SK-N-SH (cell line): ENCODE measurements around the gene CHST13. TPM values are rescaled to one million over a fixed set of nuclear protein-coding genes. Genes with fewer than 3 reads are reported as not detected.

Experiments used
- CTCF ChIA-PET: fragments of 300-600, 350-600 bp; formaldehyde crosslinking; extraction: SDS; loops from one replicate; lab custom pipeline; 2021; lab: Yijun Ruan, JAX
- POLR2A ChIA-PET: fragments of 350-600 bp; sonication (Branson Sonifier 250); formaldehyde crosslinking; extraction: SDS; loops from one replicate; lab custom pipeline; 2020; ENCODE audit warnings: antibody characterized with exemption, inconsistent platforms; lab: Yijun Ruan, JAX
- DNase-seq: peaks from one replicate; pipeline ENCODE4 v3.0.0; 2012
- H2AFZ ChIP-seq: fragments of 200-600 bp; sonication (generic); 2 replicates; pipeline ENCODE4 v1.8.1; 2016; ENCODE audit warnings: antibody characterized with exemption, mild to moderate bottlenecking, low read depth
- H3F3A ChIP-seq: fragments of 200-600 bp; sonication (generic); replicated peaks from 2 replicates; pipeline ENCODE3; 2016; ENCODE audit warnings: antibody characterized with exemption, mild to moderate bottlenecking; ENCODE audit not compliant: insufficient read depth
- H3K27ac ChIP-seq, 2 experiments: fragments of 200-500 bp in 1 of 2; fragments of 200-600 bp in 1 of 2; sonication (Bioruptor generic) in 1 of 2; sonication (generic), shearing (Covaris generic) in 1 of 2; 2 replicates each; pipeline versions ENCODE4 v1.5.1 to v1.6.1; 2014 to 2016; ENCODE audit warnings: low read depth in 2 of 2, inconsistent platforms in 1 of 2, low read length in 1 of 2, mild to moderate bottlenecking in 1 of 2, mixed read lengths in 1 of 2
- H3K27me3 ChIP-seq: fragments of 200-600 bp; sonication (generic), shearing (Covaris generic); 2 replicates; pipeline ENCODE4 v1.6.1; 2016; ENCODE audit warnings: mixed run types; ENCODE audit not compliant: insufficient read depth
- H3K36me3 ChIP-seq, 2 experiments: fragments of 200-500 bp in 1 of 2; fragments of 200-600 bp in 1 of 2; sonication (Bioruptor generic) in 1 of 2; sonication (generic) in 1 of 2; replicated peaks in 1 of 2; 2 replicates each; pipeline versions ENCODE3 to v1.5.1; 2014 to 2016; ENCODE audit warnings: low read length in 1 of 2, mild to moderate bottlenecking in 1 of 2; ENCODE audit not compliant: insufficient read depth in 2 of 2, control insufficient read depth in 1 of 2
- H3K4me1 ChIP-seq, 2 experiments: fragments of 200-500 bp in 1 of 2; fragments of 200-600 bp in 1 of 2; sonication (Bioruptor generic) in 1 of 2; sonication (generic), shearing (Covaris generic) in 1 of 2; 2 replicates each; pipeline versions ENCODE4 v1.5.1 to v1.6.1; 2014 to 2016; ENCODE audit warnings: low read depth in 1 of 2, low read length in 1 of 2, mixed run types in 1 of 2; ENCODE audit not compliant: insufficient read depth in 2 of 2, control insufficient read depth in 1 of 2
- H3K4me2 ChIP-seq: fragments of 200-600 bp; sonication (generic), shearing (Covaris generic); 2 replicates; pipeline ENCODE4 v1.6.1; 2017; ENCODE audit warnings: mixed run types
- H3K4me3 ChIP-seq, 2 experiments: fragments of 200-500 bp in 1 of 2; fragments of 200-600 bp in 1 of 2; sonication (Bioruptor generic) in 1 of 2; sonication (generic), shearing (Covaris generic) in 1 of 2; 2 replicates each; pipeline versions ENCODE4 v1.5.1 to v1.8.1; 2014 to 2016; ENCODE audit warnings: low read depth in 2 of 2, inconsistent platforms in 1 of 2, low read length in 1 of 2, mild to moderate bottlenecking in 1 of 2, mixed read lengths in 1 of 2, moderate library complexity in 1 of 2
- H3K79me2 ChIP-seq: fragments of 200-600 bp; sonication (generic); 2 replicates; pipeline ENCODE4 v1.8.1; 2017; ENCODE audit warnings: mild to moderate bottlenecking; ENCODE audit not compliant: insufficient read depth
- H3K9ac ChIP-seq: fragments of 200-600 bp; sonication (generic); 2 replicates; pipeline ENCODE4 v1.6.1; 2017; ENCODE audit warnings: mixed run types
- H3K9me2 ChIP-seq: fragments of 200-600 bp; sonication (generic); 2 replicates; pipeline ENCODE4 v1.6.1; 2017; ENCODE audit warnings: mixed run types
- H3K9me3 ChIP-seq: fragments of 200-600 bp; sonication (generic); 2 replicates; pipeline ENCODE4 v1.6.1; 2017; ENCODE audit warnings: mixed run types, mild to moderate bottlenecking, moderate library complexity
- H4K20me1 ChIP-seq: fragments of 200-600 bp; sonication (generic); 2 replicates; pipeline ENCODE4 v1.6.1; 2017; ENCODE audit warnings: mild to moderate bottlenecking, mixed run types; ENCODE audit not compliant: insufficient read depth
- ELF1 ChIP-seq: IDR thresholded peaks from 2 replicates; pipeline ENCODE4 v1.4.0; 2012
- EP300 ChIP-seq, 2 experiments: IDR thresholded peaks; 2 replicates each; pipeline versions ENCODE4 v1.4.0 to v1.6.1; 2012; ENCODE audit warnings: borderline replicate concordance in 1 of 2, low read depth in 1 of 2, low read length in 1 of 2
- EZH2phosphoT487 ChIP-seq: fragments of 200-600 bp; sonication (generic); IDR thresholded peaks from 2 replicates; pipeline ENCODE4 v1.6.1; 2017; ENCODE audit warnings: low read depth, mixed run types, mild to moderate bottlenecking, antibody characterized with exemption, moderate library complexity, borderline replicate concordance
- FOXM1 ChIP-seq: IDR thresholded peaks from 2 replicates; pipeline ENCODE4 v1.4.0; 2012; ENCODE audit warnings: low read depth, mild to moderate bottlenecking
- MXI1 ChIP-seq: IDR thresholded peaks from 2 replicates; pipeline ENCODE4 v1.6.1; 2012; ENCODE audit warnings: mild to moderate bottlenecking, low read depth, low read length, improper control_type of control experiment
- NRF1 ChIP-seq: IDR thresholded peaks from 2 replicates; pipeline ENCODE4 v1.6.1; 2012; ENCODE audit warnings: low read depth, mild to moderate bottlenecking, low read length
- POLR2AphosphoS5 ChIP-seq: IDR thresholded peaks from 2 replicates; pipeline ENCODE4 v1.6.1; 2012; ENCODE audit warnings: low read depth, low read length
- RXRA ChIP-seq: IDR thresholded peaks from 2 replicates; pipeline ENCODE4 v1.4.0; 2012; ENCODE audit warnings: low read depth, mild to moderate bottlenecking, borderline replicate concordance
- SIN3A ChIP-seq: IDR thresholded peaks from 2 replicates; pipeline ENCODE4 v1.6.1; 2012; ENCODE audit warnings: low read depth, mild to moderate bottlenecking, low read length, moderate library complexity, borderline replicate concordance
- TAF1 ChIP-seq: IDR thresholded peaks from 2 replicates; pipeline ENCODE4 v1.6.1; 2012; ENCODE audit warnings: low read depth, mild to moderate bottlenecking, low read length, moderate library complexity, borderline replicate concordance
- TEAD4 ChIP-seq: IDR thresholded peaks from 2 replicates; pipeline ENCODE4 v1.4.0; 2012; ENCODE audit warnings: mild to moderate bottlenecking, borderline replicate concordance; ENCODE audit not compliant: insufficient read depth
- WGBS: methylation state at CpG from one replicate; pipeline ENCODE4 v1.1.6; 2017; ENCODE audit warnings: low lambda C conversion rate; 5-methylcytosine and 5-hydroxymethylcytosine counted together
- polyA plus RNA-seq, 3 experiments: library from polyadenylated mRNA; depleted of rRNA; stranded (reverse); fragments of >200 nt; gene quantifications; 2 replicates each; pipeline ENCODE4 v1.2.3, GENCODE V29; 2012
- TF ChIP-seq, protein P1 (sequence below): fragments of 150-350 bp; IDR thresholded peaks from 2 replicates; pipeline ENCODE4 v1.6.1; 2017; ENCODE audit warnings: antibody characterized with exemption, low read length, low read depth, borderline replicate concordance
- TF ChIP-seq, protein P2 (sequence below): IDR thresholded peaks from 2 replicates; pipeline ENCODE4; 2012
- TF ChIP-seq, protein P3 (sequence below): IDR thresholded peaks from 2 replicates; pipeline ENCODE4 v1.6.1; 2012; ENCODE audit warnings: mild to moderate bottlenecking, low read depth, low read length, moderate library complexity

Gene CHST13
- polyA plus RNA-seq, 1 of the 3 experiments (the other 2 are of a cell fraction) = 0.41 TPM

DNA sequence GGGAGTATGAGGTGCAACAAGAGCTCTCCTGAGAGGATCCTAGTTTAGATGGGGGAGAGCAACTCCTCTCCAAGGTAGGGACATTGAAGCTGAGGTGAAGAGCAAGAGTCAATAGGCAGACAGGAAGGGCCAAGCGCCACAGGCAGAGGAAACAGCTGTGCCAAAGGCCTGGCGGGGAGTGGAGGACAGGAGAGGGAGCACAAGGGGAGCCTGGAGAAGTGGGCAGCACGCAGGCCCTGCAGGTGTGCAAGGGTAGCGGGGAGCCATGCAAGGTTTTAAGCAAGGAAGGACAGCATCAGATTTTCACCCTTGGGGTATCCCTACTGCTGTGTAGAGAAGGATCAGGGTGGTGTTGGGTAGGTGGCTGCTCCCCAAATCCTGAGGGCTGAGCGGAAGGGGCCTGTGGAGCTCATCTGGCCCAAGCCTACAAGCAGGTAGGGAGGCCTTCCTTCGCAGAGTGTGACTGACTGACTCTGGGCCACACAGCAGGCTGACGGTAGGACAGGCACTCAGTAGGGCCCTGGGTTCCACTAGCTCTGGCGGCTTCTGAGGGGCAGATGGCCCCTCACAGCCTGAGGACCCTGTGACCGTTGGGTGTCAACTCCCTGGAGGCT is 13.3 kb downstream of the CHST13 start:
- Histone ChIP-seq H3K36me3 (no peaks in the 10 kb centered on the region), H3K9me2 (no peaks in the 10 kb centered on the region), H3K9ac (no peak overlapping the region), H3K79me2 (no peaks in the 10 kb centered on the region), H3K9me3 (no peaks in the 10 kb centered on the region), H3F3A (peaks cover 8% of the 10 kb centered on the region), H3K27me3 (peaks cover 16% of the 10 kb centered on the region; the same call in 1 of the 2 replicates), H2AFZ (no peak overlapping the region), H3K4me1 (peaks cover 5 to 6% of the 10 kb centered on the region in 2 experiments; a peak in 2 of 4 replicates), H3K4me2 (no peak overlapping the region), H4K20me1 (no peaks in the 10 kb centered on the region), H3K4me3 (no peak overlapping the region), H3K27ac (no peak overlapping the region)
- ChIA-PET CTCF (interaction anchor here (0.5 to 1.0 kb wide), 4 partner anchors 11 to 1011 kb away, joined by 3 read pairs; partner anchors contain the start of gene CHST13), POLR2A (no interaction called here)
- no peak for DNase-seq
- WGBS = 79% methylated on average over 6 of the region's 9 CpGs
- TF ChIP-seq, protein P1, sequence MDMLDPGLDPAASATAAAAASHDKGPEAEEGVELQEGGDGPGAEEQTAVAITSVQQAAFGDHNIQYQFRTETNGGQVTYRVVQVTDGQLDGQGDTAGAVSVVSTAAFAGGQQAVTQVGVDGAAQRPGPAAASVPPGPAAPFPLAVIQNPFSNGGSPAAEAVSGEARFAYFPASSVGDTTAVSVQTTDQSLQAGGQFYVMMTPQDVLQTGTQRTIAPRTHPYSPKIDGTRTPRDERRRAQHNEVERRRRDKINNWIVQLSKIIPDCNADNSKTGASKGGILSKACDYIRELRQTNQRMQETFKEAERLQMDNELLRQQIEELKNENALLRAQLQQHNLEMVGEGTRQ = no peak
- TF ChIP-seq TEAD4 = no peak
- TF ChIP-seq, protein P2, sequence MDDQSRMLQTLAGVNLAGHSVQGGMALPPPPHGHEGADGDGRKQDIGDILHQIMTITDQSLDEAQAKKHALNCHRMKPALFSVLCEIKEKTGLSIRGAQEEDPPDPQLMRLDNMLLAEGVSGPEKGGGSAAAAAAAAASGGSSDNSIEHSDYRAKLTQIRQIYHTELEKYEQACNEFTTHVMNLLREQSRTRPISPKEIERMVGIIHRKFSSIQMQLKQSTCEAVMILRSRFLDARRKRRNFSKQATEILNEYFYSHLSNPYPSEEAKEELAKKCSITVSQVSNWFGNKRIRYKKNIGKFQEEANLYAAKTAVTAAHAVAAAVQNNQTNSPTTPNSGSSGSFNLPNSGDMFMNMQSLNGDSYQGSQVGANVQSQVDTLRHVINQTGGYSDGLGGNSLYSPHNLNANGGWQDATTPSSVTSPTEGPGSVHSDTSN = no peak
- TF ChIP-seq NRF1 = no peak
- no peak for TF ChIP-seq TAF1
- TF ChIP-seq EP300 (IDR thresholded peaks at IDR 0.05; ENCODE audit: borderline replicate concordance in 1 of 2, low read depth in 1 of 2, low read length in 1 of 2) = no peak
- no peak for TF ChIP-seq POLR2AphosphoS5
- TF ChIP-seq ELF1 = no peak
- TF ChIP-seq SIN3A = no peak
- no peak for TF ChIP-seq RXRA
- TF ChIP-seq MXI1 = no peak

DNA sequence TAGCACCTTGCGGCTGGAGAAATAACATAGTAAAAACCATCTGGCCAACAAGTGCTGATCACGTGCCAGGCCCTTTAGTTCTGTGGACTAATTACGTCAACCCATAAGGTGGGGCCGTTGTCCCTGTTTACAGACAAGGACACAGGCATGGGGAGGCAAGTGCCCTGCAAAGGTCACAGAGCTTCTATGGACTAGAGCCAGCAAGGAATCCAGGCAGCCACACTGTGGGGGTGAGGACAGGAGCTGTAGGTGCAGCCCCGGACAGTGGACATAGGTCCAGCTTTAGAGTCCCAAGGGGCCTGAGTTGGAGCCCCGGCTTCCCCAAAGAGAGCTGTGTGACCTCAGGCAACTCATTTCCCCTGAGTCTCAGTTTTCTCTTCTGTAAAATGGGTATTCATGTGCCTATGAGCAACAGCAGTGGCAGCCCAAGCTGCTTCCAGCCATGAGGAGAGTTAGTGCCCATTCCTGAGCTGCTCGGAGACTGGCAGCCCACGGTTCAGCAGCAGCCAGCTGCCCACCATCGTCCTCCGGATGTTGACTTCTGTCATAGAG is 13.9 kb downstream of the CHST13 start:
- H3K4me2 ChIP-seq = no peak overlapping the region
- no peak for DNase-seq
- TF ChIP-seq, protein P3, sequence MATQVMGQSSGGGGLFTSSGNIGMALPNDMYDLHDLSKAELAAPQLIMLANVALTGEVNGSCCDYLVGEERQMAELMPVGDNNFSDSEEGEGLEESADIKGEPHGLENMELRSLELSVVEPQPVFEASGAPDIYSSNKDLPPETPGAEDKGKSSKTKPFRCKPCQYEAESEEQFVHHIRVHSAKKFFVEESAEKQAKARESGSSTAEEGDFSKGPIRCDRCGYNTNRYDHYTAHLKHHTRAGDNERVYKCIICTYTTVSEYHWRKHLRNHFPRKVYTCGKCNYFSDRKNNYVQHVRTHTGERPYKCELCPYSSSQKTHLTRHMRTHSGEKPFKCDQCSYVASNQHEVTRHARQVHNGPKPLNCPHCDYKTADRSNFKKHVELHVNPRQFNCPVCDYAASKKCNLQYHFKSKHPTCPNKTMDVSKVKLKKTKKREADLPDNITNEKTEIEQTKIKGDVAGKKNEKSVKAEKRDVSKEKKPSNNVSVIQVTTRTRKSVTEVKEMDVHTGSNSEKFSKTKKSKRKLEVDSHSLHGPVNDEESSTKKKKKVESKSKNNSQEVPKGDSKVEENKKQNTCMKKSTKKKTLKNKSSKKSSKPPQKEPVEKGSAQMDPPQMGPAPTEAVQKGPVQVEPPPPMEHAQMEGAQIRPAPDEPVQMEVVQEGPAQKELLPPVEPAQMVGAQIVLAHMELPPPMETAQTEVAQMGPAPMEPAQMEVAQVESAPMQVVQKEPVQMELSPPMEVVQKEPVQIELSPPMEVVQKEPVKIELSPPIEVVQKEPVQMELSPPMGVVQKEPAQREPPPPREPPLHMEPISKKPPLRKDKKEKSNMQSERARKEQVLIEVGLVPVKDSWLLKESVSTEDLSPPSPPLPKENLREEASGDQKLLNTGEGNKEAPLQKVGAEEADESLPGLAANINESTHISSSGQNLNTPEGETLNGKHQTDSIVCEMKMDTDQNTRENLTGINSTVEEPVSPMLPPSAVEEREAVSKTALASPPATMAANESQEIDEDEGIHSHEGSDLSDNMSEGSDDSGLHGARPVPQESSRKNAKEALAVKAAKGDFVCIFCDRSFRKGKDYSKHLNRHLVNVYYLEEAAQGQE = no peak
- TF ChIP-seq EZH2phosphoT487 = no peak
- TF ChIP-seq FOXM1 = no peak
- TF ChIP-seq, all 33 proteins: peak for 0
- H3K9me2 ChIP-seq = no peaks in the 10 kb centered on the region
- peaks cover 8% of the 10 kb centered on the region for H3F3A ChIP-seq
- ChIA-PET POLR2A (no interaction called here), CTCF (interaction anchor here (0.9 to 1.4 kb wide), 4 partner anchors 11 to 1010 kb away, joined by 3 to 8 read pairs (median 4); partner anchors contain the start of gene CHST13)
- H3K4me1 ChIP-seq = peaks cover 5 to 6% of the 10 kb centered on the region in 2 experiments; a peak in 2 of 4 replicates
- H2AFZ ChIP-seq = no peak overlapping the region
- H3K36me3 ChIP-seq = no peaks in the 10 kb centered on the region
- H3K9ac ChIP-seq = no peak overlapping the region
- H3K9me3 ChIP-seq = no peaks in the 10 kb centered on the region
- WGBS = 60% methylated on average over 2 of the region's 10 CpGs
- H3K79me2 ChIP-seq = no peaks in the 10 kb centered on the region
- peaks cover 16% of the 10 kb centered on the region; the same call in 1 of the 2 replicates for H3K27me3 ChIP-seq
- no peak overlapping the region for H3K27ac ChIP-seq
- H4K20me1 ChIP-seq = no peaks in the 10 kb centered on the region
- no peak overlapping the region for H3K4me3 ChIP-seq
